Measurements from ENCODE around the gene CELF2. TPM values are rescaled to one million over a fixed set of nuclear protein-coding genes. Genes with fewer than 3 reads are reported as not detected.

The CELF2 gene
- total RNA-seq, 1 experiment from 2014 or later = not detected

- Histone ChIP-seq H3K36me3 (ENCODE audit: insufficient read depth, low read length, poor library complexity, severe bottlenecking) (no peaks in the 10 kb centered on the region), H3K4me1 (ENCODE audit: insufficient read depth, low read length, poor library complexity, severe bottlenecking) (no peaks in the 10 kb centered on the region), H3K9me3 (ENCODE audit: low read depth, low read length, poor library complexity, severe bottlenecking) (no peaks in the 10 kb centered on the region), H3K27me3 (replicated peaks; ENCODE audit: insufficient read depth, low read depth, low read length, poor library complexity) (peaks cover 82% of the 10 kb centered on the region), H3K4me3 (ENCODE audit: low read depth, low read length, poor library complexity, severe bottlenecking) (no peak overlapping the region), H3K27ac (ENCODE audit: low read depth, low read length, poor library complexity, severe bottlenecking) (no peak overlapping the region)
- CTCF ChIA-PET = no interaction called here
- POLR2A ChIA-PET (ENCODE audit: low non-redundant PET) = no interaction called here
- no TSS peak for BruUV-seq (replicated peaks)
- no peak for DNase-seq (ENCODE audit: low spot score)
- TF ChIP-seq, protein P1, sequence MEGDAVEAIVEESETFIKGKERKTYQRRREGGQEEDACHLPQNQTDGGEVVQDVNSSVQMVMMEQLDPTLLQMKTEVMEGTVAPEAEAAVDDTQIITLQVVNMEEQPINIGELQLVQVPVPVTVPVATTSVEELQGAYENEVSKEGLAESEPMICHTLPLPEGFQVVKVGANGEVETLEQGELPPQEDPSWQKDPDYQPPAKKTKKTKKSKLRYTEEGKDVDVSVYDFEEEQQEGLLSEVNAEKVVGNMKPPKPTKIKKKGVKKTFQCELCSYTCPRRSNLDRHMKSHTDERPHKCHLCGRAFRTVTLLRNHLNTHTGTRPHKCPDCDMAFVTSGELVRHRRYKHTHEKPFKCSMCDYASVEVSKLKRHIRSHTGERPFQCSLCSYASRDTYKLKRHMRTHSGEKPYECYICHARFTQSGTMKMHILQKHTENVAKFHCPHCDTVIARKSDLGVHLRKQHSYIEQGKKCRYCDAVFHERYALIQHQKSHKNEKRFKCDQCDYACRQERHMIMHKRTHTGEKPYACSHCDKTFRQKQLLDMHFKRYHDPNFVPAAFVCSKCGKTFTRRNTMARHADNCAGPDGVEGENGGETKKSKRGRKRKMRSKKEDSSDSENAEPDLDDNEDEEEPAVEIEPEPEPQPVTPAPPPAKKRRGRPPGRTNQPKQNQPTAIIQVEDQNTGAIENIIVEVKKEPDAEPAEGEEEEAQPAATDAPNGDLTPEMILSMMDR (conservative IDR thresholded peaks at IDR 0.05; ENCODE audit: low read depth, low read length) = no peak
- no peak for TF ChIP-seq EZH2 (IDR thresholded peaks at IDR 0.05; ENCODE audit: borderline replicate concordance, low read depth, low read length, poor library complexity, severe bottlenecking)
- intact Hi-C loops (cut with micrococcal nuclease; ENCODE audit: unreplicated experiment) = no loop called here
Measured at GRCh38 chr10:11135709-11136108, 118.0 kb downstream of the CELF2 start.

GRCh38 chr10:11138314-11139033 is 120.8 kb downstream of the CELF2 start:
- CTCF ChIA-PET = no interaction called here
- POLR2A ChIA-PET (ENCODE audit: low non-redundant PET) = no interaction called here
- no TSS peak for BruUV-seq (replicated peaks)

GRCh38 chr10:11140963-11141362 is 123.3 kb downstream of the CELF2 start:
- BruUV-seq (replicated peaks) = no TSS peak
- POLR2A ChIA-PET (ENCODE audit: low non-redundant PET) = no interaction called here
- TF ChIP-seq, protein P1 (conservative IDR thresholded peaks at IDR 0.05; ENCODE audit: low read depth, low read length) = no peak
- no peak for TF ChIP-seq EZH2 (IDR thresholded peaks at IDR 0.05; ENCODE audit: borderline replicate concordance, low read depth, low read length, poor library complexity, severe bottlenecking)
- Histone ChIP-seq H3K4me3 (ENCODE audit: low read depth, low read length, poor library complexity, severe bottlenecking) (no peak overlapping the region), H3K4me1 (ENCODE audit: insufficient read depth, low read length, poor library complexity, severe bottlenecking) (no peaks in the 10 kb centered on the region), H3K9me3 (ENCODE audit: low read depth, low read length, poor library complexity, severe bottlenecking) (no peaks in the 10 kb centered on the region), H3K27me3 (replicated peaks; ENCODE audit: insufficient read depth, low read depth, low read length, poor library complexity) (peaks cover 51% of the 10 kb centered on the region), H3K36me3 (ENCODE audit: insufficient read depth, low read length, poor library complexity, severe bottlenecking) (no peaks in the 10 kb centered on the region), H3K27ac (ENCODE audit: low read depth, low read length, poor library complexity, severe bottlenecking) (no peak overlapping the region)
- intact Hi-C loops (cut with micrococcal nuclease; ENCODE audit: unreplicated experiment) = no loop called here
- no peak for DNase-seq (ENCODE audit: low spot score)
- CTCF ChIA-PET = no interaction called here

More at GRCh38 chr10:11138314-11139033, 120.8 kb downstream of the CELF2 start:
- Histone ChIP-seq H3K9me3 (ENCODE audit: low read depth, low read length, poor library complexity, severe bottlenecking) (no peaks in the 10 kb centered on the region), H3K4me3 (ENCODE audit: low read depth, low read length, poor library complexity, severe bottlenecking) (no peak overlapping the region), H3K4me1 (ENCODE audit: insufficient read depth, low read length, poor library complexity, severe bottlenecking) (no peaks in the 10 kb centered on the region), H3K36me3 (ENCODE audit: insufficient read depth, low read length, poor library complexity, severe bottlenecking) (no peaks in the 10 kb centered on the region), H3K27me3 (replicated peaks; ENCODE audit: insufficient read depth, low read depth, low read length, poor library complexity) (peaks cover 71% of the 10 kb centered on the region), H3K27ac (ENCODE audit: low read depth, low read length, poor library complexity, severe bottlenecking) (no peak overlapping the region)
- intact Hi-C loops (cut with micrococcal nuclease; ENCODE audit: unreplicated experiment) = no loop called here
- no peak for DNase-seq (ENCODE audit: low spot score)
- TF ChIP-seq EZH2 (IDR thresholded peaks at IDR 0.05; ENCODE audit: borderline replicate concordance, low read depth, low read length, poor library complexity, severe bottlenecking) = no peak
- TF ChIP-seq, protein P1 (conservative IDR thresholded peaks at IDR 0.05; ENCODE audit: low read depth, low read length) = no peak
